Erythroblast (primary cell): Measurements from ENCODE around the gene CAMK2G.
A peak's percentile ranks its signal among the peaks of the same experiment; 100 is the strongest.

Source experiments
- DNase-seq, 2 experiments: peaks; one replicate each; lab custom pipeline; 2025; lab: John Stamatoyannopoulos, UW
- GATA1 ChIP-seq: IDR thresholded peaks from 2 replicates; pipeline ENCODE4 v1.6.1; 2011; ENCODE audit warnings: low read depth, mild to moderate bottlenecking, control low read depth, low read length, moderate library complexity
- POLR2A ChIP-seq: IDR thresholded peaks from 2 replicates; pipeline ENCODE4 v1.6.1; 2011; ENCODE audit warnings: mild to moderate bottlenecking, low read length

The CAMK2G gene

GRCh38 chr10:73858013-73858708, 16.2 kb downstream of the CAMK2G start:
- DNase-seq, result no peak
- TF ChIP-seq POLR2A (no peak), GATA1 (no peak)

- TF ChIP-seq GATA1 (no peak), POLR2A (no peak)
- DNase-seq, result no peak
Measured at GRCh38 chr10:73857446-73857845, 16.9 kb downstream of the CAMK2G start.

GRCh38 chr10:73856261-73856660, 18.1 kb downstream of the CAMK2G start:
- no peak for TF ChIP-seq GATA1
- no peak for TF ChIP-seq POLR2A
- DNase-seq, result no peak

- no peak for TF ChIP-seq GATA1
- no peak for TF ChIP-seq POLR2A
- DNase-seq, result no peak
Measured at GRCh38 chr10:73855413-73855812, 18.9 kb downstream of the CAMK2G start.

GRCh38 chr10:73854310-73854709, 20.0 kb downstream of the CAMK2G start:
- DNase-seq, result no peak

GRCh38 chr10:73853196-73853595, 21.2 kb downstream of the CAMK2G start:
- no peak for DNase-seq

More at GRCh38 chr10:73854310-73854709, 20.0 kb downstream of the CAMK2G start:
- no peak for TF ChIP-seq POLR2A
- TF ChIP-seq GATA1, result no peak

GRCh38 chr10:73850863-73851461, 23.4 kb downstream of the CAMK2G start:
- no peak for DNase-seq
- TF ChIP-seq GATA1 (no peak), POLR2A (no peak)

More at GRCh38 chr10:73853196-73853595, 21.2 kb downstream of the CAMK2G start:
- no peak for TF ChIP-seq GATA1
- no peak for TF ChIP-seq POLR2A

- DNase-seq, result no peak
- TF ChIP-seq POLR2A, result no peak
- no peak for TF ChIP-seq GATA1
Measured at GRCh38 chr10:73850211-73850610, 24.1 kb downstream of the CAMK2G start.

- no peak for TF ChIP-seq GATA1
- no peak for TF ChIP-seq POLR2A
- peak; percentile 80 to 90 for DNase-seq
Measured at GRCh38 chr10:73848821-73849489, 25.4 kb downstream of the CAMK2G start.

GRCh38 chr10:73847031-73847430, 27.3 kb downstream of the CAMK2G start:
- TF ChIP-seq POLR2A (no peak), GATA1 (no peak)

GRCh38 chr10:73843261-73843660, 31.1 kb downstream of the CAMK2G start:
- TF ChIP-seq GATA1, result no peak
- no peak for TF ChIP-seq POLR2A
- no peak for DNase-seq

More at GRCh38 chr10:73847031-73847430, 27.3 kb downstream of the CAMK2G start:
- no peak for DNase-seq

- TF ChIP-seq GATA1 (no peak), POLR2A (no peak)
- DNase-seq, result no peak
Measured at GRCh38 chr10:73842349-73842748, 32.0 kb downstream of the CAMK2G start.

GRCh38 chr10:73841526-73842285, 32.6 kb downstream of the CAMK2G start:
- DNase-seq, result no peak
- TF ChIP-seq POLR2A, result no peak
- no peak for TF ChIP-seq GATA1
